OCI-LY1 (cell line): Measurements from ENCODE around the gene WDR35.

Experiments used
- H2AFZ ChIP-seq: fragments of 200-600 bp; sonication (generic), shearing (Covaris generic); 2 replicates; pipeline ENCODE4 v1.6.0; 2014; ENCODE audit warnings: antibody characterized with exemption, mild to moderate bottlenecking, low read length
- H3F3A ChIP-seq: fragments of 200-600 bp; sonication (generic), shearing (Covaris generic); 2 replicates; pipeline ENCODE4 v1.6.0; 2014; ENCODE audit warnings: mild to moderate bottlenecking, antibody characterized with exemption, low read length, moderate library complexity; ENCODE audit not compliant: insufficient read depth
- H3K27ac ChIP-seq: fragments of 200-600 bp; sonication (generic); 2 replicates; pipeline ENCODE4 v1.5.1; 2014; ENCODE audit warnings: low read length, mixed run types, mild to moderate bottlenecking, low read depth; ENCODE audit not compliant: poor library complexity, severe bottlenecking
- H3K27me3 ChIP-seq: fragments of 200-600 bp; sonication (generic); 2 replicates; pipeline ENCODE4 v1.6.0; 2014; ENCODE audit warnings: antibody characterized with exemption, mild to moderate bottlenecking, low read length, moderate library complexity; ENCODE audit not compliant: insufficient read depth
- H3K36me3 ChIP-seq: fragments of 200-600 bp; sonication (generic); 2 replicates; pipeline ENCODE4 v1.6.1; 2014; ENCODE audit warnings: mild to moderate bottlenecking, antibody characterized with exemption, low read length, moderate library complexity, mixed read lengths; ENCODE audit not compliant: insufficient read depth
- H3K4me1 ChIP-seq: fragments of 200-600 bp; sonication (generic); 2 replicates; pipeline ENCODE4 v1.5.1; 2014; ENCODE audit warnings: mild to moderate bottlenecking, low read length, moderate library complexity; ENCODE audit not compliant: insufficient read depth, severe bottlenecking
- H3K4me2 ChIP-seq: fragments of 200-600 bp; sonication (generic), shearing (Covaris generic); 2 replicates; pipeline ENCODE4 v1.6.1; 2014; ENCODE audit warnings: low read length
- H3K4me3 ChIP-seq: fragments of 200-600 bp; sonication (generic); 2 replicates; pipeline ENCODE4 v1.5.1; 2014; ENCODE audit warnings: low read length, low read depth, mild to moderate bottlenecking, mixed read lengths; ENCODE audit not compliant: poor library complexity, severe bottlenecking
- H3K79me2 ChIP-seq: fragments of 200-600 bp; shearing (Covaris generic); 2 replicates; pipeline ENCODE4 v1.6.1; 2016; ENCODE audit warnings: mixed run types, low read length, mixed read lengths; ENCODE audit not compliant: insufficient read depth
- H3K9ac ChIP-seq: fragments of 200-600 bp; sonication (generic), shearing (Covaris generic); 2 replicates; pipeline ENCODE4 v1.6.1; 2014; ENCODE audit warnings: mild to moderate bottlenecking, low read length, mixed read lengths
- H3K9me2 ChIP-seq: fragments of 200-600 bp; sonication (generic), shearing (Covaris generic); 2 replicates; pipeline ENCODE4 v1.6.1; 2014; ENCODE audit warnings: low read depth, mild to moderate bottlenecking, low read length, mixed read lengths
- H3K9me3 ChIP-seq: fragments of 200-600 bp; shearing (Covaris generic); 2 replicates; pipeline ENCODE4 v1.6.1; 2014; ENCODE audit warnings: low read length, mixed read lengths
- H4K20me1 ChIP-seq: fragments of 200-600 bp; sonication (generic), shearing (Covaris generic); 2 replicates; pipeline ENCODE4 v1.6.0; 2016; ENCODE audit warnings: mild to moderate bottlenecking, low read length; ENCODE audit not compliant: insufficient read depth
- CTCF ChIP-seq: fragments of 200-600 bp; sonication (generic), shearing (Covaris generic); IDR thresholded peaks from 2 replicates; pipeline ENCODE4 v1.5.1; 2017; ENCODE audit warnings: mild to moderate bottlenecking, antibody characterized with exemption, low read length, moderate library complexity, mixed read lengths
- EZH2 ChIP-seq: fragments of 200-600 bp; sonication (generic), shearing (Covaris generic); IDR thresholded peaks from 2 replicates; pipeline ENCODE4 v1.8.0; 2017; ENCODE audit warnings: borderline replicate concordance, mixed run types, mild to moderate bottlenecking, antibody characterized with exemption, low read length, moderate library complexity, mixed read lengths

The WDR35 gene

GRCh38 chr2:19900931-19901441, 88.9 kb downstream of the WDR35 start:
- Histone ChIP-seq H3K9me3 (no peaks in the 10 kb centered on the region), H3K4me2 (peak overlapping the region; percentile 82), H3K9me2 (no peaks in the 10 kb centered on the region), H3K9ac (peak overlapping the region; percentile 90), H3K79me2 (peaks cover 35% of the 10 kb centered on the region), H3K4me3 (peak overlapping the region; percentile 95), H3K27me3 (no peaks in the 10 kb centered on the region; the same call in 1 of the 2 replicates), H4K20me1 (no peaks in the 10 kb centered on the region), H2AFZ (no peak overlapping the region; the same call in 1 of the 2 replicates), H3K4me1 (peaks cover 43% of the 10 kb centered on the region), H3K36me3 (no peaks in the 10 kb centered on the region; the same call in none of the 2 replicates), H3K27ac (peak overlapping the region; percentile 87), H3F3A (no peaks in the 10 kb centered on the region)
- TF ChIP-seq EZH2 (no peak), CTCF (no peak)

- Histone ChIP-seq H3K9me3 (no peaks in the 10 kb centered on the region), H3K4me3 (peak overlapping the region; percentile 95), H3K27ac (peak overlapping the region; percentile 87), H2AFZ (no peak overlapping the region), H3K79me2 (peaks cover 35% of the 10 kb centered on the region), H3K9me2 (no peaks in the 10 kb centered on the region), H3K36me3 (no peaks in the 10 kb centered on the region; the same call in none of the 2 replicates), H3K4me1 (peaks cover 43% of the 10 kb centered on the region), H3K9ac (peak overlapping the region; percentile 90), H3F3A (no peaks in the 10 kb centered on the region), H3K4me2 (peak overlapping the region; percentile 82), H4K20me1 (no peaks in the 10 kb centered on the region), H3K27me3 (no peaks in the 10 kb centered on the region; the same call in 1 of the 2 replicates)
- TF ChIP-seq EZH2 (no peak), CTCF (no peak)
These were observed 89.6 kb downstream of the WDR35 start for GRCh38 chr2:19899985-19900930.

GRCh38 chr2:19898592-19899329, 91.1 kb downstream of the WDR35 start:
- H3K4me3 ChIP-seq = no peak overlapping the region
- 0 out of 2 replicates have a peak overlapping the region, but pooled peaks have one; percentile 11 for H3K9ac ChIP-seq

More at GRCh38 chr2:19898592-19899329, 91.1 kb downstream of the WDR35 start:
- no peaks in the 10 kb centered on the region for H3F3A ChIP-seq
- no peaks in the 10 kb centered on the region for H3K9me2 ChIP-seq
- H3K27me3 ChIP-seq = no peaks in the 10 kb centered on the region
- H3K4me2 ChIP-seq = peak overlapping the region; percentile 37; the same call in 1 of the 2 replicates
- H3K4me1 ChIP-seq = peaks cover 43% of the 10 kb centered on the region
- H3K36me3 ChIP-seq = peaks cover 6% of the 10 kb centered on the region
- no peaks in the 10 kb centered on the region for H3K9me3 ChIP-seq
- H4K20me1 ChIP-seq = no peaks in the 10 kb centered on the region
- H3K79me2 ChIP-seq = peaks cover 35% of the 10 kb centered on the region
- TF ChIP-seq EZH2 (no peak), CTCF (no peak)
- no peak overlapping the region for H3K27ac ChIP-seq
- H2AFZ ChIP-seq = no peak overlapping the region
